Subcutaneous abdominal adipose tissue (tissue), 5 donors: ENCODE data around the gene DPP7.

Experiments
- H3K27ac ChIP-seq: one replicate; pipeline ENCODE4 v1.7.0; 2013; ENCODE audit warnings: low read depth, mild to moderate bottlenecking, inconsistent platforms, low read length, moderate library complexity
- H3K27me3 ChIP-seq, 5 donors: one replicate each; pipeline ENCODE4 v1.7.0; 2013; ENCODE audit warnings: low read length in 5 of 5, inconsistent platforms in 1 of 5; ENCODE audit not compliant: control insufficient read depth in 5 of 5, insufficient read depth in 4 of 5
- H3K36me3 ChIP-seq, 5 donors: one replicate each; pipeline ENCODE4 v1.7.0; 2013; ENCODE audit warnings: low read length in 5 of 5; ENCODE audit not compliant: control insufficient read depth in 5 of 5, insufficient read depth in 5 of 5
- H3K4me1 ChIP-seq, 5 donors: one replicate each; pipeline ENCODE4 v1.7.0; 2013; ENCODE audit warnings: low read length in 5 of 5, mild to moderate bottlenecking in 3 of 5, moderate library complexity in 1 of 5; ENCODE audit not compliant: control insufficient read depth in 5 of 5, insufficient read depth in 5 of 5
- H3K4me3 ChIP-seq, 5 donors: one replicate each; pipeline ENCODE4 v1.7.0; 2013; ENCODE audit warnings: low read length in 5 of 5, low read depth in 1 of 5
- H3K9ac ChIP-seq, 5 donors: one replicate each; pipeline ENCODE4 v1.7.0; 2013; ENCODE audit warnings: low read length in 5 of 5, mild to moderate bottlenecking in 4 of 5, moderate library complexity in 3 of 5
- H3K9me3 ChIP-seq, 5 donors: one replicate each; pipeline ENCODE4 v1.7.0; 2013; ENCODE audit warnings: low read length in 5 of 5; ENCODE audit not compliant: control insufficient read depth in 5 of 5
- donor health status: healthy.
- donor health status: healthy.
- donor health status: healthy.
- donor health status: healthy.
- donor health status: healthy.

Gene DPP7

GRCh38 chr9:137114613-137115393, at the start of gene DPP7:
Gene DPP7, minus strand, starts transcription at chr9:137114733. Its CDS starts 20 bp downstream, at chr9:137114713.
- peak within 1 kb of the TSS in 4 of 5 donors; percentile 44 to 72 (median 56) for H3K4me3 ChIP-seq
- H3K9ac ChIP-seq = peak within 1 kb of the TSS in 4 of 5 donors; percentile 55 to 71 (median 58)
- H3K27me3 ChIP-seq = peaks cover 0 to 6% (median 0%) of the 10 kb centered on the region in 5 donors
- H3K9me3 ChIP-seq = no peaks in the 10 kb centered on the region
- peaks cover 0 to 36% (median 28%) of the 10 kb centered on the region in 5 donors for H3K36me3 ChIP-seq
- peaks cover 0 to 35% (median 22%) of the 10 kb centered on the region in 5 donors for H3K4me1 ChIP-seq
- no peak within 1 kb of the TSS for H3K27ac ChIP-seq

- H3K36me3 ChIP-seq = no peaks in the 10 kb centered on the region
- no peak overlapping the region for H3K27ac ChIP-seq
- H3K9ac ChIP-seq = no peak overlapping the region
- peaks cover 54 to 82% (median 72%) of the 10 kb centered on the region in 5 donors for H3K27me3 ChIP-seq
- H3K4me1 ChIP-seq = peaks cover 0 to 19% (median 12%) of the 10 kb centered on the region in 5 donors
- peaks cover 0 to 2% (median 0%) of the 10 kb centered on the region in 5 donors for H3K9me3 ChIP-seq
- H3K4me3 ChIP-seq = no peak overlapping the region
Measured at GRCh38 chr9:137163805-137164204, 49.3 kb upstream of the DPP7 start.

- Histone ChIP-seq H3K4me1 (peaks cover 0 to 15% (median 9%) of the 10 kb centered on the region in 5 donors), H3K36me3 (no peaks in the 10 kb centered on the region), H3K9ac (no peak overlapping the region), H3K27ac (no peak overlapping the region), H3K9me3 (peaks cover 0 to 2% (median 0%) of the 10 kb centered on the region in 5 donors), H3K4me3 (peak overlapping the region in 1 of 5 donors; percentile 22), H3K27me3 (peaks cover 54 to 86% (median 75%) of the 10 kb centered on the region in 5 donors)
Measured at GRCh38 chr9:137163365-137163715, 48.8 kb upstream of the DPP7 start.

- Histone ChIP-seq H3K4me1 (peaks cover 0 to 10% (median 4%) of the 10 kb centered on the region in 5 donors), H3K9me3 (peaks cover 0 to 2% (median 0%) of the 10 kb centered on the region in 5 donors), H3K9ac (no peak overlapping the region), H3K27me3 (peaks cover 60 to 87% (median 81%) of the 10 kb centered on the region in 5 donors), H3K27ac (no peak overlapping the region), H3K36me3 (no peaks in the 10 kb centered on the region), H3K4me3 (peak overlapping the region in 1 of 5 donors; percentile 22)
Measured at GRCh38 chr9:137162505-137163364, 48.2 kb upstream of the DPP7 start.

GRCh38 chr9:137161558-137162486, 47.3 kb upstream of the DPP7 start:
- no peaks in the 10 kb centered on the region for H3K36me3 ChIP-seq
- peaks cover 0 to 10% (median 4%) of the 10 kb centered on the region in 5 donors for H3K4me1 ChIP-seq
- no peak overlapping the region for H3K4me3 ChIP-seq
- no peak overlapping the region for H3K9ac ChIP-seq
- peaks cover 0 to 2% (median 0%) of the 10 kb centered on the region in 5 donors for H3K9me3 ChIP-seq
- no peak overlapping the region for H3K27ac ChIP-seq
- peaks cover 61 to 89% (median 83%) of the 10 kb centered on the region in 5 donors for H3K27me3 ChIP-seq

- Histone ChIP-seq H3K27ac (no peak overlapping the region), H3K9ac (no peak overlapping the region), H3K9me3 (peaks cover 0 to 2% (median 0%) of the 10 kb centered on the region in 5 donors), H3K36me3 (no peaks in the 10 kb centered on the region), H3K4me3 (no peak overlapping the region), H3K27me3 (peaks cover 53 to 89% (median 83%) of the 10 kb centered on the region in 5 donors), H3K4me1 (peaks cover 0 to 15% (median 8%) of the 10 kb centered on the region in 5 donors)
Measured at GRCh38 chr9:137160716-137161557, 46.4 kb upstream of the DPP7 start.

GRCh38 chr9:137160054-137160425, 45.5 kb upstream of the DPP7 start:
- H3K9ac ChIP-seq = no peak overlapping the region
- peaks cover 0 to 15% (median 8%) of the 10 kb centered on the region in 5 donors for H3K4me1 ChIP-seq
- H3K36me3 ChIP-seq = no peaks in the 10 kb centered on the region
- H3K9me3 ChIP-seq = peaks cover 0 to 2% (median 0%) of the 10 kb centered on the region in 5 donors
- H3K4me3 ChIP-seq = no peak overlapping the region
- H3K27me3 ChIP-seq = peaks cover 55 to 89% (median 83%) of the 10 kb centered on the region in 5 donors
- no peak overlapping the region for H3K27ac ChIP-seq

- peaks cover 49 to 82% (median 80%) of the 10 kb centered on the region in 5 donors for H3K27me3 ChIP-seq
- H3K4me1 ChIP-seq = peaks cover 0 to 15% (median 8%) of the 10 kb centered on the region in 5 donors
- no peak overlapping the region for H3K9ac ChIP-seq
- H3K36me3 ChIP-seq = no peaks in the 10 kb centered on the region
- H3K27ac ChIP-seq = no peak overlapping the region
- H3K4me3 ChIP-seq = no peak overlapping the region
- H3K9me3 ChIP-seq = peaks cover 0 to 2% (median 0%) of the 10 kb centered on the region in 5 donors
Measured at GRCh38 chr9:137159105-137160053, 44.8 kb upstream of the DPP7 start.
